Astrocyte (in vitro differentiated cells and primary cell): ENCODE data around the gene PCMT1. TPM values are rescaled to one million over a fixed set of nuclear protein-coding genes. Genes with fewer than 3 reads are reported as not detected.

Source experiments
- DNase-seq: peaks from one replicate; pipeline ENCODE4 v3.0.0-alpha.2; 2010; ENCODE audit warnings: low read depth
- FAIRE-seq: peaks from 2 replicates; lab custom pipeline; 2011; peaks lifted over from hg19 to GRCh38; lab: Jason Lieb, UNC
- H2AFZ ChIP-seq: 2 replicates; pipeline ENCODE4 v1.6.0; 2012; ENCODE audit warnings: low read depth, low read length, inconsistent platforms
- H3K27ac ChIP-seq: 2 replicates; pipeline ENCODE4 v1.5.1; 2011; ENCODE audit warnings: low read depth, low read length, inconsistent platforms
- H3K27me3 ChIP-seq: 2 replicates; pipeline ENCODE4 v1.6.0; 2011; ENCODE audit warnings: low read length, inconsistent platforms; ENCODE audit not compliant: insufficient read depth
- H3K36me3 ChIP-seq: 2 replicates; pipeline ENCODE4 v1.5.1; 2011; ENCODE audit warnings: low read length, inconsistent platforms; ENCODE audit not compliant: insufficient read depth
- H3K4me1 ChIP-seq: 2 replicates; pipeline ENCODE4 v1.5.1; 2011; ENCODE audit warnings: low read length, inconsistent platforms; ENCODE audit not compliant: insufficient read depth
- H3K4me2 ChIP-seq: 2 replicates; pipeline ENCODE4 v1.6.0; 2012; ENCODE audit warnings: low read length, inconsistent platforms
- H3K4me3 ChIP-seq: 2 replicates; pipeline ENCODE4 v1.5.1; 2011; ENCODE audit warnings: low read depth, mild to moderate bottlenecking, low read length, inconsistent platforms; ENCODE audit not compliant: insufficient read depth
- H3K79me2 ChIP-seq: 2 replicates; pipeline ENCODE4 v1.6.0; 2012; ENCODE audit warnings: mild to moderate bottlenecking, low read length, inconsistent platforms; ENCODE audit not compliant: insufficient read depth
- H3K9ac ChIP-seq: 2 replicates; pipeline ENCODE4 v1.6.0; 2012; ENCODE audit warnings: mild to moderate bottlenecking, low read length, inconsistent platforms
- H3K9me3 ChIP-seq: 2 replicates; pipeline ENCODE4 v1.5.1; 2012; ENCODE audit warnings: low read depth, mild to moderate bottlenecking, low read length, inconsistent platforms; ENCODE audit not compliant: insufficient read depth
- H4K20me1 ChIP-seq: 2 replicates; pipeline ENCODE4 v1.6.0; 2012; ENCODE audit warnings: low read length, inconsistent platforms; ENCODE audit not compliant: insufficient read depth
- H3K27ac Mint-ChIP-seq: one replicate; pipeline ENCODE4 v1.8.0; 2021; ENCODE audit warnings: mild to moderate bottlenecking, mixed read lengths; ENCODE audit not compliant: unreplicated experiment
- H3K27me3 Mint-ChIP-seq: one replicate; pipeline ENCODE4 v1.8.0; 2021; ENCODE audit warnings: low read depth, mixed read lengths; ENCODE audit not compliant: unreplicated experiment
- H3K36me3 Mint-ChIP-seq: one replicate; pipeline ENCODE4 v1.8.0; 2021; ENCODE audit warnings: low read depth, mixed read lengths; ENCODE audit not compliant: unreplicated experiment
- H3K4me1 Mint-ChIP-seq: one replicate; pipeline ENCODE4 v1.8.0; 2021; ENCODE audit warnings: low read depth, mixed read lengths; ENCODE audit not compliant: unreplicated experiment
- H3K4me3 Mint-ChIP-seq: one replicate; pipeline ENCODE4 v1.8.0; 2021; ENCODE audit warnings: mild to moderate bottlenecking, moderate library complexity, mixed read lengths; ENCODE audit not compliant: unreplicated experiment
- H3K9me3 Mint-ChIP-seq: one replicate; pipeline ENCODE4 v1.8.0; 2021; ENCODE audit warnings: mild to moderate bottlenecking, mixed read lengths; ENCODE audit not compliant: unreplicated experiment
- CTCF ChIP-seq: IDR thresholded peaks from 2 replicates; pipeline ENCODE4 v1.5.1; 2011; ENCODE audit warnings: low read depth, mild to moderate bottlenecking, inconsistent platforms, low read length, moderate library complexity; ENCODE audit not compliant: insufficient read depth
- EZH2 ChIP-seq: IDR thresholded peaks from 2 replicates; pipeline ENCODE4 v1.6.1; 2012; ENCODE audit warnings: mild to moderate bottlenecking, low read length, inconsistent platforms; ENCODE audit not compliant: insufficient read depth
- total RNA-seq: library from RNA; stranded (reverse); gene quantifications from 2 replicates; pipeline ENCODE4 v1.2.1, GENCODE V29; 2021

Gene PCMT1
- total RNA-seq, 1 donor from 2014 or later: 127 TPM

- no peak for FAIRE-seq
- H3K27ac Mint-ChIP-seq: no peak overlapping the region
Observed at GRCh38 chr6:149821492-149821891, 72.0 kb downstream of the PCMT1 start.

GRCh38 chr6:149823013-149823412 lies 73.5 kb downstream of the PCMT1 start:
- Histone ChIP-seq H3K9ac (no peak overlapping the region), H3K36me3 (no peaks in the 10 kb centered on the region), H3K27me3 (no peaks in the 10 kb centered on the region), H2AFZ (no peak overlapping the region), H3K9me3 (no peaks in the 10 kb centered on the region), H3K79me2 (no peaks in the 10 kb centered on the region), H3K27ac (no peak overlapping the region), H3K4me2 (no peak overlapping the region), H3K4me1 (no peaks in the 10 kb centered on the region), H3K4me3 (no peak overlapping the region), H4K20me1 (no peaks in the 10 kb centered on the region)
- Mint-ChIP-seq H3K4me3 (no peak overlapping the region), H3K27me3 (no peaks in the 10 kb centered on the region), H3K4me1 (no peaks in the 10 kb centered on the region), H3K36me3 (peaks cover 14% of the 10 kb centered on the region), H3K27ac (no peak overlapping the region), H3K9me3 (no peaks in the 10 kb centered on the region)
- no peak for DNase-seq
- no peak for FAIRE-seq
- TF ChIP-seq EZH2: no peak

More at GRCh38 chr6:149821492-149821891, 72.0 kb downstream of the PCMT1 start:
- H3K4me2 ChIP-seq: no peak overlapping the region
- no peak for DNase-seq
- no peaks in the 10 kb centered on the region for H3K27me3 Mint-ChIP-seq
- H3K4me3 Mint-ChIP-seq: no peak overlapping the region
- H3K79me2 ChIP-seq: no peaks in the 10 kb centered on the region
- H3K27me3 ChIP-seq: no peaks in the 10 kb centered on the region
- H3K4me1 ChIP-seq: no peaks in the 10 kb centered on the region
- no peaks in the 10 kb centered on the region for H4K20me1 ChIP-seq
- H3K9me3 Mint-ChIP-seq: no peaks in the 10 kb centered on the region
- no peaks in the 10 kb centered on the region for H3K36me3 ChIP-seq
- no peaks in the 10 kb centered on the region for H3K9me3 ChIP-seq
- TF ChIP-seq CTCF: no peak
- TF ChIP-seq EZH2: no peak
- peaks cover 14% of the 10 kb centered on the region for H3K36me3 Mint-ChIP-seq
- no peak overlapping the region for H3K9ac ChIP-seq
- H3K4me3 ChIP-seq: no peak overlapping the region
- no peak overlapping the region for H3K27ac ChIP-seq
- H3K4me1 Mint-ChIP-seq: no peaks in the 10 kb centered on the region
- no peak overlapping the region for H2AFZ ChIP-seq

GRCh38 chr6:149825292-149825691 lies 75.8 kb downstream of the PCMT1 start:
- Mint-ChIP-seq H3K9me3 (no peaks in the 10 kb centered on the region), H3K4me1 (no peaks in the 10 kb centered on the region), H3K4me3 (no peak overlapping the region), H3K27ac (no peak overlapping the region), H3K27me3 (no peaks in the 10 kb centered on the region), H3K36me3 (peaks cover 14% of the 10 kb centered on the region)
- H3K4me1 ChIP-seq: no peaks in the 10 kb centered on the region
- no peaks in the 10 kb centered on the region for H3K79me2 ChIP-seq
- DNase-seq (no peak), FAIRE-seq (no peak)
- H3K27ac ChIP-seq: no peak overlapping the region
- no peaks in the 10 kb centered on the region for H4K20me1 ChIP-seq
- no peaks in the 10 kb centered on the region for H3K9me3 ChIP-seq
- H2AFZ ChIP-seq: no peak overlapping the region
- TF ChIP-seq CTCF (no peak), EZH2 (no peak)
- H3K4me2 ChIP-seq: no peak overlapping the region
- no peaks in the 10 kb centered on the region for H3K27me3 ChIP-seq
- no peak overlapping the region for H3K9ac ChIP-seq
- H3K36me3 ChIP-seq: no peaks in the 10 kb centered on the region
- H3K4me3 ChIP-seq: no peak overlapping the region
